SU-DHL-6 (cell line): ENCODE results near the gene AXL.

Experiments used
- CTCF ChIP-seq: fragments of 200-600 bp; sonication (generic); IDR thresholded peaks from one replicate; pipeline ENCODE4 v1.5.1; 2017; ENCODE audit warnings: antibody characterized with exemption, mild to moderate bottlenecking, low read length, moderate library complexity; ENCODE audit not compliant: insufficient read depth, poor library complexity, severe bottlenecking
- EZH2phosphoT487 ChIP-seq: fragments of 200-600 bp; sonication (generic), shearing (Covaris generic); conservative IDR thresholded peaks from 2 replicates; pipeline ENCODE4 v1.6.1; 2018; ENCODE audit warnings: mild to moderate bottlenecking, antibody characterized with exemption, low read length, moderate library complexity, mixed read lengths

GRCh38 chr19:41195675-41196497 is 23.1 kb upstream of the AXL start:
- TF ChIP-seq CTCF (no peak), EZH2phosphoT487 (no peak)
